EL (cell line): ENCODE data around the gene CAMSAP1.
"Not testable (repeated sequence)": the region's sequence is repeated elsewhere in the genome, so short reads cannot be mapped to it uniquely, and the experiment has no call there.

Experiments
- DNase-seq: peaks from one replicate; pipeline ENCODE4 v3.0.0-alpha.2; 2016

The CAMSAP1 gene

GRCh38 chr9:135896205-135896604 is 11.1 kb downstream of the CAMSAP1 start:
- DNase-seq, result no peak

GRCh38 chr9:135895202-135895848 is 12.0 kb downstream of the CAMSAP1 start:
- no peak for DNase-seq

- DNase-seq, result no peak
Observed at GRCh38 chr9:135893104-135893503, 14.2 kb downstream of the CAMSAP1 start.

- not testable (repeated sequence) for DNase-seq
Observed at GRCh38 chr9:135892327-135892726, 15.0 kb downstream of the CAMSAP1 start.

- no peak for DNase-seq
Observed at GRCh38 chr9:135891027-135891631, 16.2 kb downstream of the CAMSAP1 start.

GRCh38 chr9:135890190-135891026 is 16.9 kb downstream of the CAMSAP1 start:
- DNase-seq, result no peak

GRCh38 chr9:135889564-135890189 is 17.7 kb downstream of the CAMSAP1 start:
- no peak for DNase-seq

GRCh38 chr9:135888766-135889394 is 18.5 kb downstream of the CAMSAP1 start:
- DNase-seq, result no peak

- DNase-seq, result no peak
Observed at GRCh38 chr9:135888126-135888765, 19.1 kb downstream of the CAMSAP1 start.

GRCh38 chr9:135887585-135888050 is 19.7 kb downstream of the CAMSAP1 start:
- DNase-seq, result no peak

GRCh38 chr9:135887021-135887507 is 20.3 kb downstream of the CAMSAP1 start:
- DNase-seq, result peak; percentile 58

GRCh38 chr9:135886147-135886981 is 21.0 kb downstream of the CAMSAP1 start:
- no peak for DNase-seq

GRCh38 chr9:135885100-135885853 is 22.1 kb downstream of the CAMSAP1 start:
- DNase-seq, result peak; percentile 74

- DNase-seq, result peak; percentile 48
Observed at GRCh38 chr9:135884328-135885035, 22.9 kb downstream of the CAMSAP1 start.

- DNase-seq, result no peak
Observed at GRCh38 chr9:135883410-135884089, 23.8 kb downstream of the CAMSAP1 start.

- no peak for DNase-seq
Observed at GRCh38 chr9:135882011-135882410, 25.3 kb downstream of the CAMSAP1 start.

GRCh38 chr9:135880438-135880837 is 26.9 kb downstream of the CAMSAP1 start:
- no peak for DNase-seq

GRCh38 chr9:135879619-135880018 is 27.7 kb downstream of the CAMSAP1 start:
- no peak for DNase-seq

GRCh38 chr9:135879237-135879601 is 28.1 kb downstream of the CAMSAP1 start:
- DNase-seq, result no peak
